KMS-11 (cell line): Measurements from ENCODE around the gene ABHD4.
A peak's percentile ranks its signal among the peaks of the same experiment; 100 is the strongest.

Source experiments
- H2AFZ ChIP-seq: fragments of 200-600 bp; sonication (generic); 2 replicates; pipeline ENCODE4 v1.6.1; 2016; ENCODE audit warnings: antibody characterized with exemption, mixed run types, low read depth
- H3K27ac ChIP-seq: fragments of 200-600 bp; sonication (generic); 2 replicates; pipeline ENCODE4 v1.6.1; 2016; ENCODE audit warnings: mild to moderate bottlenecking, mixed run types
- H3K27me3 ChIP-seq: fragments of 200-600 bp; sonication (generic); 2 replicates; pipeline ENCODE4 v1.6.1; 2017; ENCODE audit warnings: mild to moderate bottlenecking, low read depth, mixed run types, moderate library complexity; ENCODE audit not compliant: insufficient read depth
- H3K36me3 ChIP-seq: fragments of 200-600 bp; sonication (generic); 2 replicates; pipeline ENCODE4 v1.6.1; 2017; ENCODE audit warnings: mild to moderate bottlenecking, mixed run types; ENCODE audit not compliant: insufficient read depth
- H3K4me1 ChIP-seq: fragments of 200-600 bp; sonication (generic); 2 replicates; pipeline ENCODE4 v1.6.1; 2016; ENCODE audit warnings: mild to moderate bottlenecking, low read depth, mixed run types; ENCODE audit not compliant: poor library complexity, severe bottlenecking
- H3K4me2 ChIP-seq: fragments of 200-600 bp; sonication (generic); 2 replicates; pipeline ENCODE4 v1.7.0; 2016; ENCODE audit warnings: mild to moderate bottlenecking, mixed run types
- H3K4me3 ChIP-seq: fragments of 200-600 bp; sonication (generic); IDR thresholded peaks from 2 replicates; pipeline ENCODE4 v1.6.1; 2017; ENCODE audit warnings: low read depth, low read length, mixed read lengths; ENCODE audit not compliant: insufficient read depth
- H3K79me2 ChIP-seq: fragments of 200-600 bp; sonication (generic); 2 replicates; pipeline ENCODE4 v1.6.1; 2016; ENCODE audit warnings: low read depth, mixed run types; ENCODE audit not compliant: insufficient read depth
- H3K9ac ChIP-seq: fragments of 200-600 bp; sonication (generic); 2 replicates; pipeline ENCODE4 v1.6.1; 2016; ENCODE audit warnings: mild to moderate bottlenecking, mixed run types
- H4K20me1 ChIP-seq: fragments of 200-600 bp; sonication (generic); 2 replicates; pipeline ENCODE4 v1.6.1; 2016; ENCODE audit warnings: mild to moderate bottlenecking, mixed run types; ENCODE audit not compliant: insufficient read depth
- CTCF ChIP-seq: fragments of 200-600 bp; sonication (generic); conservative IDR thresholded peaks from 2 replicates; pipeline ENCODE4 v1.6.1; 2017; ENCODE audit warnings: low read depth, mild to moderate bottlenecking, antibody characterized with exemption, low read length, moderate library complexity, mixed read lengths

ABHD4 gene

GRCh38 chr14:22596354-22596879 lies 1.7 kb upstream of the ABHD4 start:
- H4K20me1 ChIP-seq = no peaks in the 10 kb centered on the region
- no peak overlapping the region for H3K9ac ChIP-seq
- no peaks in the 10 kb centered on the region for H3K27me3 ChIP-seq
- no peak for TF ChIP-seq CTCF
- no peak overlapping the region for H3K27ac ChIP-seq
- no peak overlapping the region for H3K4me2 ChIP-seq
- H3K4me3 ChIP-seq = no peak overlapping the region
- no peaks in the 10 kb centered on the region for H3K36me3 ChIP-seq
- no peak overlapping the region for H2AFZ ChIP-seq
- peaks cover 48% of the 10 kb centered on the region for H3K4me1 ChIP-seq
- peaks cover 22% of the 10 kb centered on the region for H3K79me2 ChIP-seq

GRCh38 chr14:22597265-22597664 lies 835 bp upstream of the ABHD4 start:
- H3K79me2 ChIP-seq = peaks cover 22% of the 10 kb centered on the region
- peak overlapping the region; percentile 91 for H2AFZ ChIP-seq
- peaks cover 49% of the 10 kb centered on the region for H3K4me1 ChIP-seq
- H3K27me3 ChIP-seq = no peaks in the 10 kb centered on the region
- H3K9ac ChIP-seq = peak overlapping the region; percentile 76; the same call in 1 of the 2 replicates
- H4K20me1 ChIP-seq = no peaks in the 10 kb centered on the region
- H3K36me3 ChIP-seq = no peaks in the 10 kb centered on the region
- H3K4me3 ChIP-seq = no peak overlapping the region
- TF ChIP-seq CTCF = no peak
- peak overlapping the region; percentile 84 for H3K4me2 ChIP-seq
- H3K27ac ChIP-seq = peak overlapping the region; percentile 83; the same call in 1 of the 2 replicates

- Histone ChIP-seq H4K20me1 (no peaks in the 10 kb centered on the region), H3K79me2 (peaks cover 22% of the 10 kb centered on the region), H3K4me2 (peak overlapping the region; percentile 84), H3K27ac (peak overlapping the region; percentile 83; the same call in 1 of the 2 replicates), H3K4me3 (no peak overlapping the region), H3K27me3 (no peaks in the 10 kb centered on the region), H3K9ac (peak overlapping the region; percentile 76; the same call in 1 of the 2 replicates), H3K36me3 (no peaks in the 10 kb centered on the region), H3K4me1 (peaks cover 49% of the 10 kb centered on the region), H2AFZ (peak overlapping the region; percentile 91)
- TF ChIP-seq CTCF = no peak
These were observed 365 bp upstream of the ABHD4 start for GRCh38 chr14:22597771-22598098.

GRCh38 chr14:22598896-22599244 lies 770 bp downstream of the ABHD4 start:
- no peaks in the 10 kb centered on the region for H4K20me1 ChIP-seq
- peaks cover 22% of the 10 kb centered on the region for H3K79me2 ChIP-seq
- H3K4me1 ChIP-seq = peaks cover 48% of the 10 kb centered on the region
- H3K36me3 ChIP-seq = no peaks in the 10 kb centered on the region
- H2AFZ ChIP-seq = peak overlapping the region; percentile 91; the same call in 1 of the 2 replicates
- H3K4me3 ChIP-seq = no peak overlapping the region
- H3K9ac ChIP-seq = peak overlapping the region; percentile 76
- no peak for TF ChIP-seq CTCF
- peak overlapping the region; percentile 83 for H3K27ac ChIP-seq
- no peaks in the 10 kb centered on the region for H3K27me3 ChIP-seq
- H3K4me2 ChIP-seq = peak overlapping the region; percentile 84
